ENCODE data around the gene WSB1.

DNA sequence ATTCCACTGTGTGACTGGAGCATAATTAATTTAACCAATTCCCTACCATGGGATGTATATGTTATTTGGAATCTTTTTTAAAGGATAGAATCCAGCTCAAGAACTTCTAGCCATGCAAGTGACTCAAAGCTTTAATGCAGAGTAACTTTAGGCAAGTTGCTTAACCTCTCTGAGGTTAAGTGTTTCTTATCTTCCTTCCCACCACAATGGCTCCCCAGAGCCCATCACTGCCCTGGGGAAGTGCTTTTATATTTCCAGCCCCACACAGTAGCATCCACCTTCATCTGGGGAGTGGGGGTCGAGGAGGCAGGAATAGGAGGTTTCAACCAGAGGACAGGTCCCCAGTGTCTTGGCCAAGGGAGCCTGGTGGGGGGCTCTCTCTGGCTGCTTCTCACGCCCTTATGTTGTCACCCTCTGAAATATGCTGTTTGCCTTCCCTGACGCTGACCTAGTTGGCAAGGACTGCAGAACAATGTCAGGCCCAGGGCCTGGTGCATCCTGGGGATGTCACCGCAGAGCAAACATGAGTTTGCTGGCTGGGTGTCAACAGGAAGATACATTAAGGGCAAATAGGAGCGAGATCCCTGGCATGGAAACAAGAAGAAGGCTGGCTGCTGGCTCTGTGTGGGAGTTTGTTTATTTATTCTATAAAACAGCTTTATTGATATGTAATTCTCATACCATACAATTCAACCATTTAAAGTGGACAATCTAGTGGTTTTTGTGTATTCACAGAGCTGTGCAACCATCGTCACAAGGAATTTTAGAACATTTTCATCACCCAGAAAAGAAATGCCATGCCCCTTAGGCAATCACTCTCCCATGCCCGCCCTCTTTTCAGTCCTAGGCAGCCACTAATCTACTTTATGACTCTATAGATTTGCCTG is 46.6 kb upstream of the WSB1 start:
- TF ChIP-seq, protein P1, sequence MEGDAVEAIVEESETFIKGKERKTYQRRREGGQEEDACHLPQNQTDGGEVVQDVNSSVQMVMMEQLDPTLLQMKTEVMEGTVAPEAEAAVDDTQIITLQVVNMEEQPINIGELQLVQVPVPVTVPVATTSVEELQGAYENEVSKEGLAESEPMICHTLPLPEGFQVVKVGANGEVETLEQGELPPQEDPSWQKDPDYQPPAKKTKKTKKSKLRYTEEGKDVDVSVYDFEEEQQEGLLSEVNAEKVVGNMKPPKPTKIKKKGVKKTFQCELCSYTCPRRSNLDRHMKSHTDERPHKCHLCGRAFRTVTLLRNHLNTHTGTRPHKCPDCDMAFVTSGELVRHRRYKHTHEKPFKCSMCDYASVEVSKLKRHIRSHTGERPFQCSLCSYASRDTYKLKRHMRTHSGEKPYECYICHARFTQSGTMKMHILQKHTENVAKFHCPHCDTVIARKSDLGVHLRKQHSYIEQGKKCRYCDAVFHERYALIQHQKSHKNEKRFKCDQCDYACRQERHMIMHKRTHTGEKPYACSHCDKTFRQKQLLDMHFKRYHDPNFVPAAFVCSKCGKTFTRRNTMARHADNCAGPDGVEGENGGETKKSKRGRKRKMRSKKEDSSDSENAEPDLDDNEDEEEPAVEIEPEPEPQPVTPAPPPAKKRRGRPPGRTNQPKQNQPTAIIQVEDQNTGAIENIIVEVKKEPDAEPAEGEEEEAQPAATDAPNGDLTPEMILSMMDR (IDR thresholded peaks at IDR 0.05) = no peak
- TF ChIP-seq POLR2A (IDR thresholded peaks at IDR 0.05) = no peak
